ENCODE results near the gene CNGB1.

- TF ChIP-seq CTCF (IDR thresholded peaks at IDR 0.05) (no peak), POLR2A (IDR thresholded peaks at IDR 0.05) (no peak)
Measured at GRCh38 chr16:57862698-57863433, 108.1 kb downstream of the CNGB1 start.
